ENCODE results near the gene SLC8A1. TPM values are rescaled to one million over a fixed set of nuclear protein-coding genes. Genes with fewer than 3 reads are reported as not detected.

The SLC8A1 gene
- total RNA-seq, 1 donor from 2014 or later = 4.2 TPM

DNA sequence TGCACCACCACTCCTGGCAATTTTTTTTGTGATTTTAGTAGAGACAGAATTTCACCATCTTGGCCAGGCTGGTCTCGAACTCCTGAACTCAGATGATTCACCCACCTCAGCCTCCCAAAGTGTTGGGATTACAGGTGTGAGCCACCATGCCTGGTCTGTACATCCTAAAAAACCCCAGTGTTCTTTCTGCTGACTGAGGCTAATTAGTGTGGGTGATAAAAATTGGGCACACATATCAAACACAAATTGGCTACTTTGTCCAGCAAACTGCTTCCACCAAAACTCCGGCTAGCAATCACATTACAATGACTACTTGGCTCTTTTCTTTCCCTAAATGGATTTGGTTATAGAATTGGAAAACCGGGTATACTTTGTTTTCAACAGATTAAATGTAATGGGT, 153.9 kb downstream of the SLC8A1 start:
- no peak for DNase-seq (ENCODE audit: low read depth, low spot score)
- H3K9me3 Mint-ChIP-seq = no peaks in the 10 kb centered on the region
- TF ChIP-seq, protein P1, sequence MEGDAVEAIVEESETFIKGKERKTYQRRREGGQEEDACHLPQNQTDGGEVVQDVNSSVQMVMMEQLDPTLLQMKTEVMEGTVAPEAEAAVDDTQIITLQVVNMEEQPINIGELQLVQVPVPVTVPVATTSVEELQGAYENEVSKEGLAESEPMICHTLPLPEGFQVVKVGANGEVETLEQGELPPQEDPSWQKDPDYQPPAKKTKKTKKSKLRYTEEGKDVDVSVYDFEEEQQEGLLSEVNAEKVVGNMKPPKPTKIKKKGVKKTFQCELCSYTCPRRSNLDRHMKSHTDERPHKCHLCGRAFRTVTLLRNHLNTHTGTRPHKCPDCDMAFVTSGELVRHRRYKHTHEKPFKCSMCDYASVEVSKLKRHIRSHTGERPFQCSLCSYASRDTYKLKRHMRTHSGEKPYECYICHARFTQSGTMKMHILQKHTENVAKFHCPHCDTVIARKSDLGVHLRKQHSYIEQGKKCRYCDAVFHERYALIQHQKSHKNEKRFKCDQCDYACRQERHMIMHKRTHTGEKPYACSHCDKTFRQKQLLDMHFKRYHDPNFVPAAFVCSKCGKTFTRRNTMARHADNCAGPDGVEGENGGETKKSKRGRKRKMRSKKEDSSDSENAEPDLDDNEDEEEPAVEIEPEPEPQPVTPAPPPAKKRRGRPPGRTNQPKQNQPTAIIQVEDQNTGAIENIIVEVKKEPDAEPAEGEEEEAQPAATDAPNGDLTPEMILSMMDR (conservative IDR thresholded peaks at IDR 0.05) = no peak
- no peak overlapping the region for H3K27ac Mint-ChIP-seq (ENCODE audit: unreplicated experiment)
- no peaks in the 10 kb centered on the region for H3K4me1 Mint-ChIP-seq
- no peaks in the 10 kb centered on the region for H3K36me3 Mint-ChIP-seq (ENCODE audit: low read depth)
- no peaks in the 10 kb centered on the region for H3K27me3 Mint-ChIP-seq (ENCODE audit: low read depth)
- no peak overlapping the region for H3K4me3 Mint-ChIP-seq

DNA sequence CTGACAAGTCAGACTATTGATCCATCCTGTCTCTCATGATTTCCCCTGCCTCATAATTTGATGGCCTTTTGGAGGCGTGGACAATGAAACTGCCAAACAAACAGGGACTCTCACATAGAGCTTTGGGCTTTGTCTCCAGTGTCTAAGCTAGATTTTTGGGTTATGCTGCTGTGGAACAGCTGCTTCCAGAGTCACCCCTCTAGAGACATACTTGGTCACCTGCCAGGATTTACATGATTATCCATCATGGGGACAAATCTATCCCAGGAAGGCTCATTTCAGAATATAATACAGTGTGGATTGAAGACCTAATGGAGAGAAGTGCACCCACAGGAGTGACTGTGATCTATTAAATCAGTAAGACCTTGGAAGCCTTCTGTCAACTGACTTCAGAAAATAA, 159.6 kb downstream of the SLC8A1 start:
- Mint-ChIP-seq H3K27me3 (ENCODE audit: low read depth) (no peaks in the 10 kb centered on the region), H3K4me3 (no peak overlapping the region), H3K36me3 (ENCODE audit: low read depth) (no peaks in the 10 kb centered on the region), H3K27ac (ENCODE audit: unreplicated experiment) (no peak overlapping the region), H3K9me3 (no peaks in the 10 kb centered on the region), H3K4me1 (no peaks in the 10 kb centered on the region)
- TF ChIP-seq, protein P1 (conservative IDR thresholded peaks at IDR 0.05) = no peak
- no peak for DNase-seq (ENCODE audit: low read depth, low spot score)

DNA sequence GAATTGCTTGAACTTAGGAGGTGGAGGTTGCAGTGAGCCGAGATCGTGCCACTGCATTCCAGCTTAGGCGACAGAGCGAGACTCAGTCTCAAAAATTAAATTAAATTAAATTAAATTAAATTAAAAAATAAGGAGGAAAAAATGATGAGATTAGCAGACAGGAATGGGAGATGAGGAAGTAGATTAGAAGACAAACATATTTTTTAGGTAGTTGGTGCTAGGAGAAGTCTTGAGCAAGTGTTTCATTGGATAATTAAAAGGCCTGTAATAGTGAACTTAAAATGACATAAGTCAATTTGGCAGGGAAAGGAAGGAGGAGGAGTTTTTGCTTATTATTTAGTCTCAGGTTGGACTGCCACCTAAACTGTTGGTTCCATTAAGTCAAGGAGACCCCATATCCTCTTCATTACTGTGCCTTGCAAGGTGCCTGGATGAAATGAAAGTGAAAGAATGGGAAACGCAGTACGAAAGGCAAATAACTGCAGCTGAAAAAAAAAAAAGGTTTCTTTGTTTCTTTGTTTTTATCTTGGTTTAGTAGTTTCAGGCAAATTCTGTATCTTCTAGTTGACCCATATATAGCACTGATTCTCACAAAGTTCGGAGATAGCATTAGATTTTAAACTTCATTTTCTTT, 162.0 kb downstream of the SLC8A1 start:
- Mint-ChIP-seq H3K4me3 (no peak overlapping the region), H3K27me3 (ENCODE audit: low read depth) (no peaks in the 10 kb centered on the region), H3K9me3 (no peaks in the 10 kb centered on the region), H3K27ac (ENCODE audit: unreplicated experiment) (no peak overlapping the region), H3K36me3 (ENCODE audit: low read depth) (no peaks in the 10 kb centered on the region), H3K4me1 (no peaks in the 10 kb centered on the region)
- TF ChIP-seq, protein P1 (conservative IDR thresholded peaks at IDR 0.05) = no peak
- no peak for DNase-seq (ENCODE audit: low read depth, low spot score)

DNA sequence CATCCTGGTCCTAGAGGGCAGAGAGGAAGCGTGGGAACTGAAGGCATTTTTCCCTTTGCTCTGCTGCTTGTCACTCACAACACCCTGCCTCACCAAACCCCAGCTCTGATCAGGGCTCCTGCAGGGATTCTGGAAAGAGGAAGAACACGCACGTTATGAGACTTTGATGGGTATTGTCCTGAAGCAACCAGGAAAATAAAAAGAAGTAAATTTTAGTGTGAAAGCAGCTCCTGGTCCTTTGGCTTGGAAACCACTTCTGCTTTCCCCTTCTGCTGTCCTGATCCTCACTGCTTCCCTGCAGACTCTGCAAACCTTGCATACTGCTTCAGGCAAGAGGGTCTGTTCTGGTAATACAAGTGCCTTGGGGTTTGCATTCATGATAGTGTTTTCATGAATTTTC, 164.1 kb downstream of the SLC8A1 start:
- H3K27ac Mint-ChIP-seq (ENCODE audit: unreplicated experiment) = no peak overlapping the region
- no peaks in the 10 kb centered on the region for H3K36me3 Mint-ChIP-seq (ENCODE audit: low read depth)
- no peaks in the 10 kb centered on the region for H3K9me3 Mint-ChIP-seq
- H3K4me3 Mint-ChIP-seq = no peak overlapping the region
- TF ChIP-seq, protein P1 (conservative IDR thresholded peaks at IDR 0.05) = no peak
- no peaks in the 10 kb centered on the region for H3K27me3 Mint-ChIP-seq (ENCODE audit: low read depth)
- DNase-seq (ENCODE audit: low read depth, low spot score) = no peak
- peaks cover 7% of the 10 kb centered on the region for H3K4me1 Mint-ChIP-seq

DNA sequence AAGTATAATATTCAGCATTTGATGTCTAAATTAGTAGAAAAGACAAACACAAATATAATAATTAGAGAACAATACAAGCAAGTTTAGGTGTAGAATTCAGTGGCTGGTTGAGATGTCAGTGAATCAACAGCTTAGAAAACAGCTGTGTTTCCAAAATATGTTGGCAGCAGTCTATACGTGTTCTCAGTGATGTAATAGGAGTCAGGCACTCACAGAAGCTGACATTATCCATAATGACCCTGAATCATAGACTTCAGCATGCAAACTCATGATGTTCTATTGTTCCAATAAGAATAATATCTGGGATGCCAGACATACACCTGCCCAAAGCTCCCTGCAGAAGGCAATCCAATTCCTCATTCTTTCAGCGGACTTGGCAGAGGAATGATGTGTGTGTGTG, 164.7 kb downstream of the SLC8A1 start:
- no peak overlapping the region for H3K27ac Mint-ChIP-seq (ENCODE audit: unreplicated experiment)
- no peaks in the 10 kb centered on the region for H3K9me3 Mint-ChIP-seq
- DNase-seq (ENCODE audit: low read depth, low spot score) = no peak
- peaks cover 7% of the 10 kb centered on the region for H3K4me1 Mint-ChIP-seq
- H3K27me3 Mint-ChIP-seq (ENCODE audit: low read depth) = no peaks in the 10 kb centered on the region
- no peak overlapping the region for H3K4me3 Mint-ChIP-seq
- TF ChIP-seq, protein P1 (conservative IDR thresholded peaks at IDR 0.05) = no peak
- no peaks in the 10 kb centered on the region for H3K36me3 Mint-ChIP-seq (ENCODE audit: low read depth)

Data from neural crest cell (in vitro differentiated cells).